NB4 (cell line): ENCODE measurements around the gene STK10.
"Not testable (repeated sequence)": the region's sequence is repeated elsewhere in the genome, so short reads cannot be mapped to it uniquely, and the experiment has no call there.

Source experiments
- DNase-seq: peaks from one replicate; pipeline ENCODE4 v3.0.0; 2010; ENCODE audit warnings: low read depth
- H3K4me3 ChIP-seq: one replicate; pipeline ENCODE4 v1.5.1; 2011; ENCODE audit warnings: mild to moderate bottlenecking, low read depth, low read length, moderate library complexity
- CTCF ChIP-seq: IDR thresholded peaks from one replicate; pipeline ENCODE4 v1.5.1; 2012; ENCODE audit warnings: low read depth, low read length
- MAX ChIP-seq: IDR thresholded peaks from 2 replicates; pipeline ENCODE4 v1.6.1; 2011; ENCODE audit warnings: low read depth, low read length
- MYC ChIP-seq: IDR thresholded peaks from 2 replicates; pipeline ENCODE4 v1.6.1; 2011; ENCODE audit warnings: low read depth, low read length
- POLR2A ChIP-seq: IDR thresholded peaks from 2 replicates; pipeline ENCODE4 v1.6.1; 2011; ENCODE audit warnings: mild to moderate bottlenecking; ENCODE audit not compliant: insufficient read length; ENCODE audit errors: extremely low read depth

Gene STK10

GRCh38 chr5:172038167-172038566 lies 149.9 kb downstream of the STK10 start:
- DNase-seq = no peak
- no peak overlapping the region for H3K4me3 ChIP-seq
- no peak for TF ChIP-seq POLR2A
- no peak for TF ChIP-seq MYC
- TF ChIP-seq CTCF = no peak

- TF ChIP-seq MAX = no peak
- TF ChIP-seq MYC = no peak
- TF ChIP-seq CTCF = no peak
- no peak for TF ChIP-seq POLR2A
- H3K4me3 ChIP-seq = no peak overlapping the region
- DNase-seq = no peak
Observed at GRCh38 chr5:172035049-172035448, 153.0 kb downstream of the STK10 start.

- no peak for TF ChIP-seq CTCF
- TF ChIP-seq MYC = no peak
- no peak for TF ChIP-seq MAX
- TF ChIP-seq POLR2A = no peak
- H3K4me3 ChIP-seq = no peak overlapping the region
- no peak for DNase-seq
Observed at GRCh38 chr5:172031894-172032461, 156.0 kb downstream of the STK10 start.

- DNase-seq = no peak
- no peak for TF ChIP-seq CTCF
- no peak for TF ChIP-seq POLR2A
- TF ChIP-seq MAX = no peak
- TF ChIP-seq MYC = no peak
- no peak overlapping the region for H3K4me3 ChIP-seq
Observed at GRCh38 chr5:172029876-172030275, 158.1 kb downstream of the STK10 start.

GRCh38 chr5:172028167-172028566 lies 159.9 kb downstream of the STK10 start:
- no peak for TF ChIP-seq CTCF
- DNase-seq = no peak
- no peak overlapping the region for H3K4me3 ChIP-seq

- not testable (repeated sequence) for DNase-seq, H3K4me3 ChIP-seq
Observed at GRCh38 chr5:172020110-172020786, 167.8 kb downstream of the STK10 start.
